Parathyroid adenoma (tissue), 2 donors: ENCODE data around the gene MST1.

ENCODE experiments used
- H2AFZ ChIP-seq: fragments of 300-600 bp; sonication (generic); one replicate; pipeline ENCODE4 v1.7.0; 2017; ENCODE audit warnings: antibody characterized with exemption, mild to moderate bottlenecking
- H3K27ac ChIP-seq: fragments of 300-600 bp; sonication (generic); one replicate; pipeline ENCODE4 v1.7.0; 2017
- H3K27me3 ChIP-seq: fragments of 300-600 bp; sonication (generic); one replicate; pipeline ENCODE4 v1.7.0; 2017; ENCODE audit warnings: low read length; ENCODE audit not compliant: control insufficient read depth, insufficient read depth
- H3K36me3 ChIP-seq: fragments of 300-600 bp; sonication (generic); one replicate; pipeline ENCODE4 v1.7.0; 2017; ENCODE audit warnings: low read length; ENCODE audit not compliant: control insufficient read depth, insufficient read depth
- H3K4me1 ChIP-seq: fragments of 300-600 bp; sonication (generic); one replicate; pipeline ENCODE4 v1.7.0; 2017; ENCODE audit warnings: control low read depth
- H3K4me2 ChIP-seq: fragments of 300-600 bp; sonication (generic); one replicate; pipeline ENCODE4 v1.7.0; 2017; ENCODE audit warnings: low read length
- H3K4me3 ChIP-seq: fragments of 300-600 bp; sonication (generic); one replicate; pipeline ENCODE4 v1.7.0; 2017; ENCODE audit warnings: low read depth, low read length
- H3K79me2 ChIP-seq: fragments of 300-600 bp; sonication (generic); one replicate; pipeline ENCODE4 v1.7.0; 2017; ENCODE audit warnings: control low read depth
- H3K9ac ChIP-seq: fragments of 300-600 bp; sonication (generic); one replicate; pipeline ENCODE4 v1.7.0; 2017; ENCODE audit warnings: mild to moderate bottlenecking
- H3K9me3 ChIP-seq: fragments of 300-600 bp; sonication (generic); one replicate; pipeline ENCODE4 v1.7.0; 2017; ENCODE audit warnings: low read length; ENCODE audit not compliant: control insufficient read depth
- TF ChIP-seq, protein P1 (sequence below): fragments of 300-600 bp; sonication (generic); IDR thresholded peaks from one replicate; pipeline ENCODE4 v1.7.0; 2017; ENCODE audit warnings: antibody characterized with exemption, mild to moderate bottlenecking
- donor health status: primary hyperparathyroidism.

MST1 gene

GRCh38 chr3:49650637-49651036 is 38.6 kb downstream of the MST1 start:
- TF ChIP-seq, protein P1, sequence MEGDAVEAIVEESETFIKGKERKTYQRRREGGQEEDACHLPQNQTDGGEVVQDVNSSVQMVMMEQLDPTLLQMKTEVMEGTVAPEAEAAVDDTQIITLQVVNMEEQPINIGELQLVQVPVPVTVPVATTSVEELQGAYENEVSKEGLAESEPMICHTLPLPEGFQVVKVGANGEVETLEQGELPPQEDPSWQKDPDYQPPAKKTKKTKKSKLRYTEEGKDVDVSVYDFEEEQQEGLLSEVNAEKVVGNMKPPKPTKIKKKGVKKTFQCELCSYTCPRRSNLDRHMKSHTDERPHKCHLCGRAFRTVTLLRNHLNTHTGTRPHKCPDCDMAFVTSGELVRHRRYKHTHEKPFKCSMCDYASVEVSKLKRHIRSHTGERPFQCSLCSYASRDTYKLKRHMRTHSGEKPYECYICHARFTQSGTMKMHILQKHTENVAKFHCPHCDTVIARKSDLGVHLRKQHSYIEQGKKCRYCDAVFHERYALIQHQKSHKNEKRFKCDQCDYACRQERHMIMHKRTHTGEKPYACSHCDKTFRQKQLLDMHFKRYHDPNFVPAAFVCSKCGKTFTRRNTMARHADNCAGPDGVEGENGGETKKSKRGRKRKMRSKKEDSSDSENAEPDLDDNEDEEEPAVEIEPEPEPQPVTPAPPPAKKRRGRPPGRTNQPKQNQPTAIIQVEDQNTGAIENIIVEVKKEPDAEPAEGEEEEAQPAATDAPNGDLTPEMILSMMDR = no peak
- Histone ChIP-seq H3K27me3 (no peaks in the 10 kb centered on the region), H3K4me3 (no peak overlapping the region), H3K4me2 (no peak overlapping the region), H3K9ac (no peak overlapping the region), H3K4me1 (peaks cover 7% of the 10 kb centered on the region), H3K9me3 (no peaks in the 10 kb centered on the region), H2AFZ (no peak overlapping the region), H3K79me2 (no peaks in the 10 kb centered on the region), H3K36me3 (no peaks in the 10 kb centered on the region), H3K27ac (no peak overlapping the region)

- no peak overlapping the region for H3K9ac ChIP-seq
- TF ChIP-seq, protein P1 = no peak
- H3K27me3 ChIP-seq = no peaks in the 10 kb centered on the region
- H3K36me3 ChIP-seq = no peaks in the 10 kb centered on the region
- peaks cover 7% of the 10 kb centered on the region for H3K4me1 ChIP-seq
- H3K4me3 ChIP-seq = no peak overlapping the region
- no peak overlapping the region for H3K27ac ChIP-seq
- no peak overlapping the region for H2AFZ ChIP-seq
- no peak overlapping the region for H3K4me2 ChIP-seq
- no peaks in the 10 kb centered on the region for H3K9me3 ChIP-seq
- no peaks in the 10 kb centered on the region for H3K79me2 ChIP-seq
Measured at GRCh38 chr3:49650177-49650576, 39.1 kb downstream of the MST1 start.

GRCh38 chr3:49649576-49649975 is 39.7 kb downstream of the MST1 start:
- no peak overlapping the region for H3K4me2 ChIP-seq
- TF ChIP-seq, protein P1 = no peak
- H3K27ac ChIP-seq = no peak overlapping the region
- H3K4me1 ChIP-seq = peaks cover 7% of the 10 kb centered on the region
- no peaks in the 10 kb centered on the region for H3K9me3 ChIP-seq
- H3K9ac ChIP-seq = no peak overlapping the region
- no peak overlapping the region for H3K4me3 ChIP-seq
- H3K36me3 ChIP-seq = no peaks in the 10 kb centered on the region
- no peak overlapping the region for H2AFZ ChIP-seq
- no peaks in the 10 kb centered on the region for H3K79me2 ChIP-seq
- H3K27me3 ChIP-seq = no peaks in the 10 kb centered on the region

- Histone ChIP-seq H3K4me1 (peaks cover 7% of the 10 kb centered on the region), H3K4me2 (no peak overlapping the region), H3K9me3 (no peaks in the 10 kb centered on the region), H2AFZ (no peak overlapping the region), H3K9ac (no peak overlapping the region), H3K4me3 (no peak overlapping the region), H3K36me3 (no peaks in the 10 kb centered on the region), H3K27ac (no peak overlapping the region), H3K79me2 (no peaks in the 10 kb centered on the region), H3K27me3 (no peaks in the 10 kb centered on the region)
- TF ChIP-seq, protein P1 = no peak
Measured at GRCh38 chr3:49648354-49649019, 40.8 kb downstream of the MST1 start.

- H3K4me1 ChIP-seq = peaks cover 7% of the 10 kb centered on the region
- no peaks in the 10 kb centered on the region for H3K9me3 ChIP-seq
- H3K36me3 ChIP-seq = no peaks in the 10 kb centered on the region
- no peak overlapping the region for H2AFZ ChIP-seq
- no peaks in the 10 kb centered on the region for H3K27me3 ChIP-seq
- no peak overlapping the region for H3K27ac ChIP-seq
- TF ChIP-seq, protein P1 = no peak
- no peak overlapping the region for H3K4me3 ChIP-seq
- no peak overlapping the region for H3K4me2 ChIP-seq
- no peak overlapping the region for H3K9ac ChIP-seq
- H3K79me2 ChIP-seq = peaks cover 3% of the 10 kb centered on the region
Measured at GRCh38 chr3:49647741-49648140, 41.5 kb downstream of the MST1 start.
